H7 (cell line): Measurements from ENCODE around the gene DNAH10. TPM values are rescaled to one million over a fixed set of nuclear protein-coding genes. Genes with fewer than 3 reads are reported as not detected.
"Not testable (repeated sequence)": the region's sequence is repeated elsewhere in the genome, so short reads cannot be mapped to it uniquely, and the experiment has no call there.

Experiments
- DNase-seq: peaks from one replicate; pipeline ENCODE4 v3.0.0; 2012
- H3K27me3 ChIP-seq: 2 replicates; pipeline ENCODE4 v1.6.0; 2011; ENCODE audit warnings: mild to moderate bottlenecking, low read length; ENCODE audit not compliant: control insufficient read depth, insufficient read depth
- H3K36me3 ChIP-seq: replicated peaks from 2 replicates; pipeline ENCODE4 v1.5.1; 2011; ENCODE audit warnings: low read length; ENCODE audit not compliant: control insufficient read depth, insufficient read depth
- H3K4me3 ChIP-seq: 2 replicates; pipeline ENCODE4 v1.5.1; 2011; ENCODE audit warnings: low read depth, mild to moderate bottlenecking, control low read depth, low read length, moderate library complexity; ENCODE audit not compliant: insufficient read depth
- total RNA-seq: library from RNA; depleted of rRNA; stranded (reverse); fragments of >200 nt; shearing (Covaris generic); gene quantifications from 2 replicates; pipeline ENCODE4 v1.2.3, GENCODE V29; 2014

Gene DNAH10
- total RNA-seq, 1 experiment from 2014 or later, result 0.03 TPM

GRCh38 chr12:123757561-123757960, 4.5 kb upstream of the DNAH10 start:
- H3K4me3 ChIP-seq, result no peak overlapping the region
- DNase-seq, result no peak
- peaks cover 15% of the 10 kb centered on the region for H3K36me3 ChIP-seq
- H3K27me3 ChIP-seq, result peaks cover 4% of the 10 kb centered on the region

GRCh38 chr12:123760267-123760938, 1.7 kb upstream of the DNAH10 start:
- H3K4me3 ChIP-seq, result no peak overlapping the region
- no peak for DNase-seq
- peaks cover 2% of the 10 kb centered on the region for H3K36me3 ChIP-seq
- peaks cover 13% of the 10 kb centered on the region for H3K27me3 ChIP-seq

DNA sequence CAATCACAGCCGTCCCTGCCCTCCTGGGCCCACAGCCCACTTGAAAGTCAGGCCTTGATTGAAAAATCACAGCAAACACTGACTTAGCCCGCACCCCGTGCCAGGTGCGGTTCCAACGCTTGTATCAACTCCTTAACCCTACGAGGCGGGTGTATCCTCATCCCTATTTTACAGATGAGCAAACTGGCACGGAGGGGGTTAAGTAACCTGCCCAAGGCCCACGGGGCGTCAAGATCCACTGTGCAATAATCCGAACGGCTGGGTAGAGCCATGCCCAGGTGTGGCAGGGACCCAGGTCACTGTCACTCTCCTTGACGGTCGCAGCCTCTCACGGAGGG, 583 bp downstream of the DNAH10 start:
- Histone ChIP-seq H3K27me3 (peaks cover 13% of the 10 kb centered on the region), H3K36me3 (peaks cover 2% of the 10 kb centered on the region; the same call in 1 of the 2 replicates), H3K4me3 (peak overlapping the region; percentile 62)
- DNase-seq, result peak; percentile 41

- DNase-seq, result peak; percentile 90
- peak overlapping the region; percentile 62 for H3K4me3 ChIP-seq
- H3K36me3 ChIP-seq, result peaks cover 2% of the 10 kb centered on the region; the same call in 1 of the 2 replicates
- peaks cover 13% of the 10 kb centered on the region for H3K27me3 ChIP-seq
Measured at GRCh38 chr12:123763093-123763492, 992 bp downstream of the DNAH10 start.

DNA sequence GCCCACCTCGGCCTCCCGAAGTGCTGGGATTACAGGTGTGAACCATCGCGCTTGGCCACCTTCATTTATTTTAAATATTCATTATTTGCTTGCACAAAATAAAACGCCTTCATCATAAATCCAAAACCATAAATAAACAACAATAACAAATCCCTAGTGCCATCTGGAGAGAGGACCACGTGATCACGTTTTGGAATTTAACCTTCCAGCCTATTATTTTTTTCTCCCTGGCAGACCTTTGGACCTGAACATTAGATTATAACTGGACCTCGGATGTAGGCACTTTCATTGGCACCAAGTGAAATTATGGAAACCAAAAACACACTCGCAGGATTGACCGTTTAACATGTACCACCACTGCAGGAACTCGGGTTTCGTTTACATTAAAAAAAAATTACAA, 2.0 kb downstream of the DNAH10 start:
- H3K4me3 ChIP-seq, result no peak overlapping the region
- peaks cover 13% of the 10 kb centered on the region for H3K27me3 ChIP-seq
- DNase-seq, result no peak
- no peaks in the 10 kb centered on the region; the same call in 1 of the 2 replicates for H3K36me3 ChIP-seq

- peaks cover 13% of the 10 kb centered on the region for H3K27me3 ChIP-seq
Measured at GRCh38 chr12:123765504-123766035, 3.5 kb downstream of the DNAH10 start.

DNA sequence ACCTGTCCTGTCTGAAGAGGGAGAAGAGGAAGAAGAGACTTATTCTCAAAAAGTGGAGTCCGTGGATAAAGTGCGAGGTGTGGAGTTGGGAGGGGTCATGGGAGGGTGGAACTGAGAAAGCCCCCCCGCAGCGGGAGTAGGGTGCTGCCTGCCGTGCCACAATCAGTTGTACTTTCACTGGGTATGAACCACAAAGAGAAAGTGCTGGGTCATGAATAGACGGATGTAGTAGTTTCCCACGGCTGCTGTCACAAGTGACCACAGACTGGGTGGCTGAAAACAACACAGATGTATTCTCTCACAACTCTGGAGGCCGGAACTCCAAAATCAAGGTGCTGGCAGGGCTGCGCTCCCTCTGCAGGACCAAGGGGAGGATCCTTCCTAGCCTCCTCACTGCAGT, 5.5 kb downstream of the DNAH10 start:
- Histone ChIP-seq H3K27me3 (peaks cover 8% of the 10 kb centered on the region), H3K4me3 (no peak overlapping the region), H3K36me3 (no peaks in the 10 kb centered on the region)
- DNase-seq, result no peak

More at GRCh38 chr12:123765504-123766035, 3.5 kb downstream of the DNAH10 start:
- no peak for DNase-seq
- Histone ChIP-seq H3K36me3 (no peaks in the 10 kb centered on the region), H3K4me3 (no peak overlapping the region)

GRCh38 chr12:123771261-123771660, 9.2 kb downstream of the DNAH10 start:
- DNase-seq, result no peak
- H3K27me3 ChIP-seq, result no peaks in the 10 kb centered on the region; the same call in 1 of the 2 replicates
- no peaks in the 10 kb centered on the region for H3K36me3 ChIP-seq
- no peak overlapping the region for H3K4me3 ChIP-seq

DNA sequence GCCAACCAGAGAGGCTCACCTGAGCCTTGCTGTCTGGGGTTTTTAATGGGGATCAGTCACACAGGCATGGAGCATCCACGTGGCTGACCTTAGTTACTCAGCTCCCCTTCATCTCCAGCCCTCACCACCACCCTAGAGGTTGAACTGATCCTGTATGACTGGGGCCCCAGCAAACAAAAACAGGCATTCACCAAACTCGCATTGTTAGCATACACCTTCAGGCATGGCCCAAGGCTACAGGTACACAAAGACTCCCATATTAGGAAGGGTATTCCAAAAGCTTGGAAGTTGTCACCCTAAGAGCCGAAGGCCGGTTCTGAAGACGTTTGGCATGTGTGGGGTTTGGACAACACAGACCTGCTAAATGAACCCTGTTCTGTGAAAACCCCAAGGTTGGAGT, 10.0 kb downstream of the DNAH10 start:
- no peaks in the 10 kb centered on the region for H3K36me3 ChIP-seq
- no peak overlapping the region for H3K4me3 ChIP-seq
- no peak for DNase-seq
- H3K27me3 ChIP-seq, result no peaks in the 10 kb centered on the region; the same call in 1 of the 2 replicates

- Histone ChIP-seq H3K36me3 (no peaks in the 10 kb centered on the region), H3K27me3 (no peaks in the 10 kb centered on the region; the same call in 1 of the 2 replicates), H3K4me3 (no peak overlapping the region)
- no peak for DNase-seq
Measured at GRCh38 chr12:123773375-123773774, 11.3 kb downstream of the DNAH10 start.

GRCh38 chr12:123779551-123779950, 17.4 kb downstream of the DNAH10 start:
- Histone ChIP-seq H3K27me3 (no peaks in the 10 kb centered on the region), H3K4me3 (no peak overlapping the region), H3K36me3 (no peaks in the 10 kb centered on the region)
- DNase-seq, result no peak

GRCh38 chr12:123782997-123783792, 21.1 kb downstream of the DNAH10 start:
- Histone ChIP-seq H3K27me3 (no peaks in the 10 kb centered on the region), H3K4me3 (no peak overlapping the region), H3K36me3 (no peaks in the 10 kb centered on the region)
- no peak for DNase-seq

DNA sequence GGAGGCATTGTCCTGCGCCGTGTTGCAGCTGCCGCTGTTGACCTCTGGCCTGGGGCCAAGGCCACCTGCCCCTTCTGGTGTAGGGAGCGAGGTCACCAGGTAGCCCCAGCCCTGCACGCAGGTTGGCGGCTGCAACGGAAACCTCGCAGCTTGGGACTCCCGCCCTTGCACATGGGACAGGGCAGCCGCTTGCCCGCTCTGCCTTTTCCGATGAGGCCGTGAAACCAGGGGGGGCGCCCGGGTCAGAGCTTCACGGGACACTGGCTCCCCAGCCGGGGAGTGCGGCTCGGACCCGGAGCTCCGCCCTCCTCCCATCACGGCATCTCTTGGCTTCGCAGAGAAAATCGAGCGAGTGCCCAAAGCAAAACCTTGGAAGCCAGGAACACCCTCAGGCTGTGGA, 25.4 kb downstream of the DNAH10 start:
- DNase-seq, result peak; percentile 40
- H3K27me3 ChIP-seq, result no peaks in the 10 kb centered on the region
- H3K36me3 ChIP-seq, result no peaks in the 10 kb centered on the region
- no peak overlapping the region for H3K4me3 ChIP-seq

- Histone ChIP-seq H3K36me3 (no peaks in the 10 kb centered on the region), H3K27me3 (no peaks in the 10 kb centered on the region), H3K4me3 (no peak overlapping the region)
- DNase-seq, result no peak
Measured at GRCh38 chr12:123788541-123788940, 26.4 kb downstream of the DNAH10 start.

DNA sequence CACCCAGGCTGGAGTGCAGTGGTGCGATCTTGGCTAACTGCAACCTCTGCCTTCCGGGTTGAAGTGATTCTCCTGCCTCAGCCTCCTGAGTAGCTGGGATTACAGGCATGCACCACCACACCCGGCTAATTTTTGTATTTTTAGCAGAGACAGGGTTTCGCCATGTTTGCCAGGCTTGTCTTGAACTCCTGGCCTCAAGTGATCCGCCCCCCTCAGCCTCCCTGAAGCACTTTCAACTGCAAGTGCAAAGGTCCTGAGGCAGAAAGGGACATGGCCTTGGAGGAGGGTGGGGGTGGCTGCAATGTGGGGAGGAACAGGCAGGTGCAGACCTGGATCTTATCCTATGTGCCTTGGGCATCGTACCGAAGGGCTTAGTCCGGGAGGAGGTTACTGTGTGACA, 27.3 kb downstream of the DNAH10 start:
- not testable (repeated sequence) for H3K27me3 ChIP-seq, DNase-seq, H3K36me3 ChIP-seq, H3K4me3 ChIP-seq
